ENCODE results near the gene FAM135A. TPM values are rescaled to one million over a fixed set of nuclear protein-coding genes. Genes with fewer than 3 reads are reported as not detected.

Gene FAM135A
- total RNA-seq, 1 experiment from 2014 or later: 20.4 TPM

DNA sequence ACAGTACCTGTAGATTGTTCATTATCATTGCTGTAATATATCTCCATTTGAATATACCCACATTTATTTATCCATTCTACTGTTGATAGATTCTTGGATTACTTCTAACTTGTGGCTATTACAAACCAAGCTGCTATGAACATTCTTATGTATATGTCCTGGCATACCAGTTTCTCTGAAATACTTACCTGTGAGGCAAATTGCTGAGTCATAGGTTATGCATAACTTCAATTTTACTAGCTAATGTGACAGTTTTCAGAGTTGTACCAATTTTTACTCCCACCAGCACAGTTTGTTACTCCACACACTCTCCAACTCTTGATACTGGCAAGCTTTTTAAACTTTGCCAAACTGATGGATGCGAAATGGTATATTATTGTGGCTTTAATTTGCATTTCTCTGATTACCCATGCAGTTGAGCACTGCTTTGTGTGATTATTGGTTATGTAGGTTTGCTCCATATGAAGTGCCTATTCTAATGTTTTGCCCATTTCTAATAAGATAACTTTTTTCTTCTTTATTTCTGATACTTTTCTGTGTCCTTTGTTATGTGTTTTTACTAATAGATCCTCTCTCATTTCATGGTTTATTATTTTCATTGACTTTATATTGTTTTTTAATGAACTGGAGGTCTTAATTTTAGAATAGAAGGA is 90.6 kb downstream of the FAM135A start:
- Mint-ChIP-seq H3K27me3 (ENCODE audit: insufficient read depth, unreplicated experiment) (no peaks in the 10 kb centered on the region), H3K4me1 (ENCODE audit: insufficient read depth, unreplicated experiment) (no peaks in the 10 kb centered on the region), H3K9me3 (ENCODE audit: unreplicated experiment) (no peaks in the 10 kb centered on the region), H3K36me3 (ENCODE audit: insufficient read depth, unreplicated experiment) (peaks cover 35% of the 10 kb centered on the region), H3K27ac (ENCODE audit: low read depth, unreplicated experiment) (no peak overlapping the region), H3K4me3 (ENCODE audit: unreplicated experiment) (no peak overlapping the region)
- ChIA-PET POLR2A (interaction anchor here (0.6 kb wide), 1 partner anchor 134 kb away, joined by 3 read pairs; no protein-coding TSS in a partner anchor), CTCF (no interaction called here)
- DNase-seq (ENCODE audit: unreplicated experiment): no peak
- BruUV-seq (replicated peaks): no TSS peak
- no peak for TF ChIP-seq CTCF (IDR thresholded peaks at IDR 0.05; ENCODE audit: unreplicated experiment)
- intact Hi-C loops (cut with micrococcal nuclease): no loop called here

DNA sequence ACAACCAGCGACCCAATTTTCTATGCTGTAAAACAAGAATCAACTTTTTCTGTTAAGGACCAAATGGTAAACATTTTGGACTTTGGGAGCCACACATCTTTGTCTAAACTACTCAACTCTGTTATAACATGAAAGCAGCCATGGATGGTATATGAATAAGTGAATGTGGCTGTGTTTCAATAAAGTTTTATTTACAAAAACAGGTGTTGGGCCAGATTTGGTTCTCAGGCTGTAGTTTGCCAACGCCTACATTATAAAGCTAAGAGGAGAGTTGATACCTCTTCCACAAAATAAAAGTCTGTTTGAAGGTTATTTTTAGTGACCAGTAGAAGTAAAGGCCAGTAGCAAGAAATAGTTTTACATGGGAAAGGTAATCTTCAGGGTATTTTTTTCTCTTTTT is 93.0 kb downstream of the FAM135A start:
- Mint-ChIP-seq H3K4me1 (ENCODE audit: insufficient read depth, unreplicated experiment) (no peaks in the 10 kb centered on the region), H3K27ac (ENCODE audit: low read depth, unreplicated experiment) (no peak overlapping the region), H3K4me3 (ENCODE audit: unreplicated experiment) (no peak overlapping the region), H3K36me3 (ENCODE audit: insufficient read depth, unreplicated experiment) (peaks cover 28% of the 10 kb centered on the region), H3K27me3 (ENCODE audit: insufficient read depth, unreplicated experiment) (no peaks in the 10 kb centered on the region), H3K9me3 (ENCODE audit: unreplicated experiment) (no peaks in the 10 kb centered on the region)
- no peak for TF ChIP-seq CTCF (IDR thresholded peaks at IDR 0.05; ENCODE audit: unreplicated experiment)
- DNase-seq (ENCODE audit: unreplicated experiment): no peak
- intact Hi-C loops (cut with micrococcal nuclease): no loop called here
- POLR2A ChIA-PET: interaction anchor here (0.6 kb wide), 1 partner anchor 256 kb away, joined by 3 read pairs; no protein-coding TSS in a partner anchor
- no TSS peak for BruUV-seq (replicated peaks)
- CTCF ChIA-PET: interaction anchor here (0.6 kb wide), 1 partner anchor 163 kb away, joined by 3 read pairs; no protein-coding TSS in a partner anchor

GRCh38 chr6:70507161-70507560 is 93.9 kb downstream of the FAM135A start:
- intact Hi-C loops (cut with micrococcal nuclease): no loop called here
- H3K36me3 Mint-ChIP-seq (ENCODE audit: insufficient read depth, unreplicated experiment): peaks cover 23% of the 10 kb centered on the region
- H3K9me3 Mint-ChIP-seq (ENCODE audit: unreplicated experiment): no peaks in the 10 kb centered on the region
- no peak for DNase-seq (ENCODE audit: unreplicated experiment)
- TF ChIP-seq CTCF (IDR thresholded peaks at IDR 0.05; ENCODE audit: unreplicated experiment): no peak
- H3K27ac Mint-ChIP-seq (ENCODE audit: low read depth, unreplicated experiment): no peak overlapping the region
- no peak overlapping the region for H3K4me3 Mint-ChIP-seq (ENCODE audit: unreplicated experiment)
- ChIA-PET POLR2A (interaction anchor here (1.0 kb wide), 1 partner anchor 161 kb away, joined by 3 read pairs; the partner anchor contains the start of gene SMAP1), CTCF (no interaction called here)
- BruUV-seq (replicated peaks): no TSS peak
- no peaks in the 10 kb centered on the region for H3K4me1 Mint-ChIP-seq (ENCODE audit: insufficient read depth, unreplicated experiment)
- no peaks in the 10 kb centered on the region for H3K27me3 Mint-ChIP-seq (ENCODE audit: insufficient read depth, unreplicated experiment)

DNA sequence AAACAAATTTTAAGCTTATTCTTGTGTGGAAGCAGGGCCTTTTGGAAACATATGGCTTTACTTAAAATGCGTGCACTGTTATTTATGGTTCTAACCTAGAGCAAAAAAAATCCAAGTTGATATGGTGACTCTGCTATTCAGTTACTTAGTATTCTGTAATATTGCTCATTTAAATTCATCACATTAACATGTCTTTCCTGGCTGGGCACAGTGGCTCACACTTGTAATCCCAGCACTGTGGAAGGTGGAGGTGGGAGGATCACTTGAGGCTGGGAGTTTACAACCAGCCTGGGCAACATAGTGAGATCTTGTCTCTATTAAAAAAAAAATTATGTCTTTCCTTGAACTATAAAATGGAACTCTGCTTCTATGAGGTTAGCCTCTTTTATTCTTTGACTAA is 95.6 kb downstream of the FAM135A start:
- no peak for TF ChIP-seq CTCF (IDR thresholded peaks at IDR 0.05; ENCODE audit: unreplicated experiment)
- intact Hi-C loops (cut with micrococcal nuclease): no loop called here
- ChIA-PET CTCF (no interaction called here), POLR2A (no interaction called here)
- H3K4me3 Mint-ChIP-seq (ENCODE audit: unreplicated experiment): no peak overlapping the region
- H3K27me3 Mint-ChIP-seq (ENCODE audit: insufficient read depth, unreplicated experiment): no peaks in the 10 kb centered on the region
- H3K36me3 Mint-ChIP-seq (ENCODE audit: insufficient read depth, unreplicated experiment): peaks cover 15% of the 10 kb centered on the region
- no peak for DNase-seq (ENCODE audit: unreplicated experiment)
- H3K27ac Mint-ChIP-seq (ENCODE audit: low read depth, unreplicated experiment): no peak overlapping the region
- no peaks in the 10 kb centered on the region for H3K4me1 Mint-ChIP-seq (ENCODE audit: insufficient read depth, unreplicated experiment)
- BruUV-seq (replicated peaks): no TSS peak
- H3K9me3 Mint-ChIP-seq (ENCODE audit: unreplicated experiment): no peaks in the 10 kb centered on the region

Data from MCF 10A (cell line).